ENCODE data around the gene SDHA.
"Not testable (repeated sequence)": the region's sequence is repeated elsewhere in the genome, so short reads cannot be mapped to it uniquely, and the experiment has no call there.

The SDHA gene

GRCh38 chr5:300691-301435 is 82.7 kb downstream of the SDHA start:
- not testable (repeated sequence) for DNase-seq (ENCODE audit: low read depth)

DNA sequence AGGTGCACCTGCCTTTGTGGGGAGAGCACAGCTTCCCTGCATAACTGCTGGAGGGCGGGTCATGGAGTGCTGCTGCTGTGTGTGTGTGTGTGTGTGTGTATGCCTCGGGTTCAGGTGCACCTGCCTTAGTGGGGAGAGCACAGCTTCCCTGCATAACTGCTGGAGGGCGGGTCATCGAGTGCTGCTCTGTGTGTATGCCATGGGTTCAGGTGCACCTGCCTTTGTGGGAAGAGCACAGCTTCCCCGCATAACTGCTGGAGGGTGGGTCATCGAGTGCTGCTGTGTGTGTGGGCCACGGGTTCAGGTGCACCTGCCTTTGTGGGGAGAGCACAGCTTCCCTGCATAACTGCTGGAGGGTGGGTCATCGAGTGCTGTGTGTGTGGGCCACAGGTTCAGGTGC is 84.3 kb downstream of the SDHA start:
- DNase-seq (ENCODE audit: low read depth) = not testable (repeated sequence)

DNA sequence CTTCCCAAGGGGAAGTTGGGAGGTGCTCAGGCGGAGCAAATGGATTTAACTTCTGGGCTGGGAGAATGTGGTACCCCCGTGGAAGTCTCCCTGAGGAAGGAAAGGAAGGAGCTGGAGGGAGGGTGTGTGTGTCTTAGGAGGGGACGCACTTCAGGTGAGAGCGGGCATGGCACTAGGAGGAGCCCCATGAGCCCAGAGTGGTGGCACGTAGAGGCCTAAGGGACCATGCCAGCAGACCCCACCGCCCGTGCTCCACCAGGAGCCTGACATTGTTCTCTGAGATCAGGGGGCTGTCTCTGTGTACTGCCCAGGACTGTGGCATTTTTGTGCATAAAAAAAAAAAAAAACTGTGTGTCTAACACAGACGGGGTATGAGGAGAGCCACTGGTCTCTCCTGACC is 84.8 kb downstream of the SDHA start:
- no peak for DNase-seq (ENCODE audit: low read depth)

GRCh38 chr5:303741-304140 is 85.6 kb downstream of the SDHA start:
- not testable (repeated sequence) for DNase-seq (ENCODE audit: low read depth)

DNA sequence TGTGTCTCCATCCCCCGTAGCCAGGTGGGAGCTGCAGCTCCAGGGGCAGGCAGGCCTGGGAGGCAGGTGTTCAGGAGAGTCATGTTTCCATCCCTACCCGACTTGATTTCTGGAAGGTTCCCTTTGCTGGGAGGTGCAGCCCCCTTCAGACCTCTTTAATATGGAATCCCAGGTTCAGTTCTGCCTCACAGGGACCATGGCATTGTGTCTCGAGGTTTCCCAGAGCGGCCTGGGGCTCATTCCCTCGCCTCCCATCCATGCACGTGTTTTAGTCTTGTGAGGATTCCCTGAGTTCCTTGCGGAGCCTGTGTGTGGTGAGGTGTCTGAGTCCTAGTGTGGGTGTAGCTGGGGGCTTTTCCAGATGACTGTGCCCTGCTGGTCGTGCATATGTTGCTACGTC is 86.9 kb downstream of the SDHA start:
- DNase-seq (ENCODE audit: low read depth) = no peak

GRCh38 chr5:305459-305858 is 87.3 kb downstream of the SDHA start:
- no peak for DNase-seq (ENCODE audit: low read depth)

GRCh38 chr5:306011-306805 is 88.1 kb downstream of the SDHA start:
- DNase-seq (ENCODE audit: low read depth) = no peak

Measured in stimulated activated CD8-positive, alpha-beta memory T cell treated with anti-CD3 and anti-CD28 coated beads, Interleukin-15, amount 100 ng/mL, for 1 hour (primary cell).